Uterus (tissue), 2 donors: ENCODE measurements around the gene ZNF486.

Experiments used
- POLR2A ChIP-seq, 2 donors: fragments of 450-650 bp; IDR thresholded peaks; one replicate each; pipeline ENCODE4 v1.6.1; 2016; ENCODE audit warnings: antibody characterized with exemption in 2 of 2, mild to moderate bottlenecking in 1 of 2, moderate library complexity in 1 of 2
- TF ChIP-seq, protein P1 (sequence below), 4 experiments: fragments of 200-600 bp in 2 of 4; fragments of 450-650 bp in 2 of 4; sonication (generic) in 2 of 4; IDR thresholded peaks; one replicate each; pipeline ENCODE4 v1.5.1; 2016 to 2019; ENCODE audit warnings: antibody characterized with exemption in 4 of 4, mild to moderate bottlenecking in 2 of 4, moderate library complexity in 1 of 4

GRCh38 chr19:20247016-20247683, 80.1 kb downstream of the ZNF486 start:
- TF ChIP-seq, protein P1, sequence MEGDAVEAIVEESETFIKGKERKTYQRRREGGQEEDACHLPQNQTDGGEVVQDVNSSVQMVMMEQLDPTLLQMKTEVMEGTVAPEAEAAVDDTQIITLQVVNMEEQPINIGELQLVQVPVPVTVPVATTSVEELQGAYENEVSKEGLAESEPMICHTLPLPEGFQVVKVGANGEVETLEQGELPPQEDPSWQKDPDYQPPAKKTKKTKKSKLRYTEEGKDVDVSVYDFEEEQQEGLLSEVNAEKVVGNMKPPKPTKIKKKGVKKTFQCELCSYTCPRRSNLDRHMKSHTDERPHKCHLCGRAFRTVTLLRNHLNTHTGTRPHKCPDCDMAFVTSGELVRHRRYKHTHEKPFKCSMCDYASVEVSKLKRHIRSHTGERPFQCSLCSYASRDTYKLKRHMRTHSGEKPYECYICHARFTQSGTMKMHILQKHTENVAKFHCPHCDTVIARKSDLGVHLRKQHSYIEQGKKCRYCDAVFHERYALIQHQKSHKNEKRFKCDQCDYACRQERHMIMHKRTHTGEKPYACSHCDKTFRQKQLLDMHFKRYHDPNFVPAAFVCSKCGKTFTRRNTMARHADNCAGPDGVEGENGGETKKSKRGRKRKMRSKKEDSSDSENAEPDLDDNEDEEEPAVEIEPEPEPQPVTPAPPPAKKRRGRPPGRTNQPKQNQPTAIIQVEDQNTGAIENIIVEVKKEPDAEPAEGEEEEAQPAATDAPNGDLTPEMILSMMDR (IDR thresholded peaks at IDR 0.05): peak in 3 of 4 experiments; percentile 43 to 73 (median 47)
- no peak for TF ChIP-seq POLR2A (IDR thresholded peaks at IDR 0.05)
